ENCODE data around the gene AFP.

DNA sequence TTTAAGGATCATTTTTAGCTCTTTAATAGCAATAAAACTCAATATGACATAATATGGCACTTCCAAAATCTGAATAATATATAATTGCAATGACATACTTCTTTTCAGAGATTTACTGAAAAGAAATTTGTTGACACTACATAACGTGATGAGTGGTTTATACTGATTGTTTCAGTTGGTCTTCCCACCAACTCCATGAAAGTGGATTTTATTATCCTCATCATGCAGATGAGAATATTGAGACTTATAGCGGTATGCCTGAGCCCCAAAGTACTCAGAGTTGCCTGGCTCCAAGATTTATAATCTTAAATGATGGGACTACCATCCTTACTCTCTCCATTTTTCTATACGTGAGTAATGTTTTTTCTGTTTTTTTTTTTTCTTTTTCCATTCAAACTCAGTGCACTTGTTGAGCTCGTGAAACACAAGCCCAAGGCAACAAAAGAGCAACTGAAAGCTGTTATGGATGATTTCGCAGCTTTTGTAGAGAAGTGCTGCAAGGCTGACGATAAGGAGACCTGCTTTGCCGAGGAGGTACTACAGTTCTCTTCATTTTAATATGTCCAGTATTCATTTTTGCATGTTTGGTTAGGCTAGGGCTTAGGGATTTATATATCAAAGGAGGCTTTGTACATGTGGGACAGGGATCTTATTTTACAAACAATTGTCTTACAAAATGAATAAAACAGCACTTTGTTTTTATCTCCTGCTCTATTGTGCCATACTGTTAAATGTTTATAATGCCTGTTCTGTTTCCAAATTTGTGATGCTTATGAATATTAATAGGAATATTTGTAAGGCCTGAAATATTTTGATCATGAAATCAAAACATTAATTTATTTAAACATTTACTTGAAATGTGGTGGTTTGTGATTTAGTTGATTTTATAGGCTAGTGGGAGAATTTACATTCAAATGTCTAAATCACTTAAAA lies 16.6 kb upstream of the AFP start:
- TF ChIP-seq CTCF (conservative IDR thresholded peaks at IDR 0.05; ENCODE audit: low read length): no peak
- TF ChIP-seq EZH2phosphoT487 (IDR thresholded peaks at IDR 0.05; ENCODE audit: borderline replicate concordance): no peak
